Measurements from ENCODE around the gene GRN. TPM values are rescaled to one million over a fixed set of nuclear protein-coding genes. Genes with fewer than 3 reads are reported as not detected.

The GRN gene
- total and polyA plus RNA-seq, 2 of the 13 experiments (the other 11 are each of a cell fraction or from before 2014, with no cell fraction given): 86.6 to 143 TPM

DNA sequence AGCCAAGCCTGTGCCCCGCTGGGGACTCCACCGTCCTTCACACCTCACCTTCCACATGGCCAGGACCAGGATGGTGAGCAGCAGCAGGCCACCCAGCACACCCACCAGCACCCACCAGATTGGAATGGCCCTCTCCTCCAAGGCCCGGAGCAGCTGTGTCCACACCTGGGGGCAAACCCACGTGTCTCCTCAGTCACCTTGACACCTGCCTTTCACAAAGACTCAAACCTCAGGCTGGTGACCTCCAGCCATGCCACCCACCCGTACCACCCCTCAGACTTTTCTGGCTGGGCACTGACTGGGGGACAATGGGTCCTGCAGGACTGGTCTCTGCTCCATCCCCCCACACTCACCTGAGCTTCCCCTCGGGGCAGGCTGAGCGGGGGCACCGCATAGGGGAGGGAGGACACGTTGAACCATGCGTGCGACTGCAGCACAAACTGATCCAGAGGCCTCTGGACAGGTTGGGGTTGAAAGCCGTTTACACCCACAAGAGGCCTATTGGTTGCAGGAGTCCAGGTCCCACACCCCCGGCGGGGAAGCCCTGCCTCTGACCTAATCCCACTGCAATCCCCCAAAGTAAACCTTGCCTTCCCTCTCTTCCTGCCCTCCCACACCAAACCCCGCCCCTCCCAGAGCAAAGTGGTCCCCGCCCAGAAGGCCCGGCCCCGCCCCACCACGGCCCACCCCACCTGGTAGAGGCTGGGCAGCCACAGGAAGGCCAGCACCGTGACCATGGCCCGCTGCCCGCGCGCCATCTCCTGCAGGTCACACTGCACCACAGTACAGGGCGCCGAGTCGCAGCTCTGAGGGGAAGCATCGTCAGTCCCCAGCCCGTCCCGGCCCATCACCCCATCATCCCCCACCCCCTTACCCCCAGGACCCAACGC, 29.4 kb downstream of the GRN start (continued):
- no peak for TF ChIP-seq ZNF318 (CRISPR knock-in tag; IDR thresholded peaks at IDR 0.05)
- TF ChIP-seq ATF7-NPFF (CRISPR knock-in tag; IDR thresholded peaks at IDR 0.05; ENCODE audit: low read depth): no peak
- TF ChIP-seq, protein P1, sequence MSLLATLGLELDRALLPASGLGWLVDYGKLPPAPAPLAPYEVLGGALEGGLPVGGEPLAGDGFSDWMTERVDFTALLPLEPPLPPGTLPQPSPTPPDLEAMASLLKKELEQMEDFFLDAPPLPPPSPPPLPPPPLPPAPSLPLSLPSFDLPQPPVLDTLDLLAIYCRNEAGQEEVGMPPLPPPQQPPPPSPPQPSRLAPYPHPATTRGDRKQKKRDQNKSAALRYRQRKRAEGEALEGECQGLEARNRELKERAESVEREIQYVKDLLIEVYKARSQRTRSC (CRISPR knock-in tag; IDR thresholded peaks at IDR 0.05; ENCODE audit: low read depth): no peak; the same call in 1 of the 2 replicates
- peak; percentile 93 for TF ChIP-seq PITX1 (CRISPR knock-in tag; IDR thresholded peaks at IDR 0.05)
- no peak for TF ChIP-seq ZBTB3 (CRISPR knock-in tag; IDR thresholded peaks at IDR 0.05; ENCODE audit: borderline replicate concordance, low read depth)
- no peak for TF ChIP-seq ZNF24 (IDR thresholded peaks at IDR 0.05)
- TF ChIP-seq ATM (IDR thresholded peaks at IDR 0.05; ENCODE audit: borderline replicate concordance): no peak
- TF ChIP-seq ZC3H4 (CRISPR knock-in tag; IDR thresholded peaks at IDR 0.05; ENCODE audit: borderline replicate concordance): no peak
- TF ChIP-seq ZXDC (CRISPR knock-in tag; IDR thresholded peaks at IDR 0.05): no peak
- TF ChIP-seq ZBTB10 (CRISPR knock-in tag; IDR thresholded peaks at IDR 0.05; ENCODE audit: borderline replicate concordance): no peak
- peak; percentile 74; the same call in 1 of the 2 replicates for TF ChIP-seq ZNF724P (CRISPR knock-in tag; IDR thresholded peaks at IDR 0.05; ENCODE audit: borderline replicate concordance)
- TF ChIP-seq ZNF431 (CRISPR knock-in tag; IDR thresholded peaks at IDR 0.05; ENCODE audit: borderline replicate concordance, low read depth): peak; percentile 28; the same call in 1 of the 2 replicates
- TF ChIP-seq ZNF629 (CRISPR knock-in tag; conservative IDR thresholded peaks at IDR 0.05): no peak
